NOMO-1 treated with dmso at 0.1 percent for 144 hours (cell line): ENCODE measurements around the gene SPTBN5.

ENCODE experiments used
- DNase-seq: peaks from one replicate; lab custom pipeline; 2025; ENCODE audit not compliant: unreplicated experiment; lab: John Stamatoyannopoulos, UW

SPTBN5 gene

GRCh38 chr15:41885321-41885720, 8.5 kb downstream of the SPTBN5 start:
- no peak for DNase-seq

- no peak for DNase-seq
These were observed 9.4 kb downstream of the SPTBN5 start for GRCh38 chr15:41884458-41884857.

DNA sequence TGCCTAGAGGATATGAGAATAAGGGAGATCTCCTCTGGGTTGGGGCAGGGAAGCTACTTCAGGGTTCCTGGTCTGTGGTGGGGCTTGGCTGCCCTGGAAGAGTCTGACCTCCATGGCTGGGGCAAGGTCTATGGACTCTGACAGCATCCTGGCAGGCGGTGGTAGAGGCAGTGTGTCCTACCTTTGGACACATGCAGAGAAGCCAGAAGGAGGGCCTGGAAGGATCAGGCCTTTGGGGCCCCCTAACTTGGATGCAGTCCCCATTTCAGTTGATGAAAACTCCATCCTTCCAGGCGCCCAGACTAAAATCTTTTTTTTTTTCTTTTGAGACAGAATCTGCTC, 10.4 kb downstream of the SPTBN5 start:
- DNase-seq = no peak

DNA sequence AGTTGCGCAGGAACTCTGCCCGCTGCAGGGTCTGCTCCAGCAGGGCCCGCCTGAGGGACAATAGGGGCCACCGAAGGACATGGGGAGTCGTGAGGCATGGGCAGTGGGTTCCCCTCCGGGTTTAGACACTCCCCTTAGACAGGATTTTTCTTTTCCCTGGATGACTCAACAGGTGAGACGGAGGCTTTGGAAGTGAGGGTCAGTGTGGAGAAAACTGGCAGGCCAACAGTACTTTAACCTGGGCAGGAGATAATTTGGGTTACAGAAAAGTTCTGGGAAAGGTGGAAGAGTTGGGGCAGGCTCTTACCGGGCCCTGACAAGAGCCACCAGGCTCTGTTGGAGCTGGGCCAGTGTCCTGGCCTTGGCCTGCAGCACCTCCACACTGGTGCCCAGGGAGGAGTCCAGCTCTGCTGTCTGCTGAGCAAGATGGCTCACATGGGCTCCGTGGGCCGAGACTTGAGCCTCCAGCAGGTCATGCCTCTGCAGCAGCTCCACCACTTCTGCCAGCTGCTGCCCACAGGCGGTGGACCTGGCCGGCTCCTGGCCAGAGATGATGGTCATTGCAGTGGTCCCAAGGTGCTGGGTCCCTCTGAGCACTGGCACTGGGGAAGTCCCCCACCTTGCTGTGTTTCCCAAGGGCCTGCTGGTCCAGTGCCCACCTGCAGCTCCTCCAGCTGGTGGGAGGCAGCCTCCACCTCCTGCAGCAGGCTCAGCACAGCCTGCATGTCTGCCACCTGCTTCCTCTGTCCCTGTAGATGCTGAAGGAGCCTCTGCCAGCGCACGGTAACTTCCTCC, 11.0 kb downstream of the SPTBN5 start:
- DNase-seq = no peak

- no peak for DNase-seq
These were observed 11.7 kb downstream of the SPTBN5 start for GRCh38 chr15:41881920-41882688.

GRCh38 chr15:41881550-41881919, 12.3 kb downstream of the SPTBN5 start:
- DNase-seq = no peak

- no peak for DNase-seq
These were observed 12.8 kb downstream of the SPTBN5 start for GRCh38 chr15:41881086-41881485.

DNA sequence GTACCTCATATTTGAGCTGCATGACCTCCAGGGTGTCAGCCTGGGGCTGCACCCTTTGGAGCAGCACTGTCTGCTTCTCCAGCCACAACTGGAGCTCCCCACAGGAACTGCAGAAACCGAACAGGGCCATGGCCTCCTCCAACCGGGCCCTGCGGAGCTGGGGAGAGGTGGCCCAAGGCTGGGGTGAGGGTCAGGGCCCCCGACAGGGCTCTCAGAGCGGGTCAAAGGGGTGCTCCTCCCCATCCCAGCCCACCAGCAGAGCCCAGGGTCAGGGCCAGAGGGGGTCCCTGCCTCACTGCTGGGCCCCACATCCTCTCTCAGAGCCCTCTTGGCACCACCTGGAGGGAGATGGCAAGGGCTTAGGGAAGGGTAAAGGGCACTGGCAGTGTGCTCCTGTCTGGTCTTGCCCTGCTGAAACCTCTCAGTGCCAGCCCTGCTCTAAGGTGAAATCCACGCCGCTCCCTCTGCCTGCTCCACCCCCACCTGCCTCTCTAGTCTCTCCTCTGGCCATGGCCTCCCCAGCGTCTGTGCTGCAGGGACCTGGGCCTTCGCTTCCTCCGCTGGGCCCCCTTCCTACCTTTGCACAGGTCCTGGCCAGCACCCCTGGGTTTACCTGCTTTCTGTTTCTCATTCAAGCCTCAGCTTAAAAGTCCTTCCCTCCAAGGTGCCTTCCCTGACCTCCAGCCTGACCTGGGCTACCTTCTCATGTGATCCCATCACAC, 13.5 kb downstream of the SPTBN5 start:
- DNase-seq = no peak

DNA sequence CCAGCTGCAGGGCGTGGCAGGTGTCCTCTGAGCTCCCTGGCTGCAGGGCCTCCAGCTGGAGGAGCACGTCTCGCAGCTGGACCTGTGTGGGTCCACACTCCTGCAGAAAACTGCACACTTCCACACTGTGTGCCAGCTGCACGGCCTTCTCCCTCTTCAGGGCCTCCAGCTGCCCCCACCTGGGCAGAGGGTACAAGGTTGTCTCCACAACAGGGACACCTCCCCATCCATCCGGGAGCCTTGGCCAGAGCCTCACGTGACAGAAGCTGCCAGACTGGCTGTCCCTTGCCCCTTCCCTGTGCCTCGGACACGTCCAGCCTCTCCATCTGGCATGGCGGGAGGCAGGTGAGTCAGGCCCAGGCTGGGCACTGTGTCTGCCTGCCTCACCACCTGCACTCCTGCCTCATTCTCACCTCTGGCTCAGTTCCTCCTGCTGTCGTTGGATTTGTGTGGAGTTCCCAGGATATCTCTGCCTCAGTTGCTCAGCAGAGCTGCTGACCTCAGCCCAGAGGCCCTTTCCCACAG, 14.5 kb downstream of the SPTBN5 start:
- DNase-seq = no peak

DNA sequence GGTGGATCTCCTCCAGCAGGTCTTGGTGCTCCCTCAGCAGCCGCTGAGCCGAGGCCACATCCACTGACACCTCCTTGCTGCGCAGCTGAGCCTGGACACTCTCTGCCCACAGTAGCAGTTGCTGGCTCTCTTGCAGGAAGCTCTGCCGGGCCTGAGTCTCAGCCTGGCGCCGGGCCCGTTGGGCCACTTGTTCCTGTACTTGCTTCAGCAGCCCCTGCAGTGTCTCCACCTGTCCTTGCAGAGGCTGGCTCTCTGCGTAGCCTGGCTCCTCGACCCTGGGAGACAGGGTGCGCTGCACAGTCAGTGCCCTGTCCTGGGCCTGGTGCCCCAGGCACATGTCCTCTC, 15.5 kb downstream of the SPTBN5 start:
- no peak for DNase-seq

DNA sequence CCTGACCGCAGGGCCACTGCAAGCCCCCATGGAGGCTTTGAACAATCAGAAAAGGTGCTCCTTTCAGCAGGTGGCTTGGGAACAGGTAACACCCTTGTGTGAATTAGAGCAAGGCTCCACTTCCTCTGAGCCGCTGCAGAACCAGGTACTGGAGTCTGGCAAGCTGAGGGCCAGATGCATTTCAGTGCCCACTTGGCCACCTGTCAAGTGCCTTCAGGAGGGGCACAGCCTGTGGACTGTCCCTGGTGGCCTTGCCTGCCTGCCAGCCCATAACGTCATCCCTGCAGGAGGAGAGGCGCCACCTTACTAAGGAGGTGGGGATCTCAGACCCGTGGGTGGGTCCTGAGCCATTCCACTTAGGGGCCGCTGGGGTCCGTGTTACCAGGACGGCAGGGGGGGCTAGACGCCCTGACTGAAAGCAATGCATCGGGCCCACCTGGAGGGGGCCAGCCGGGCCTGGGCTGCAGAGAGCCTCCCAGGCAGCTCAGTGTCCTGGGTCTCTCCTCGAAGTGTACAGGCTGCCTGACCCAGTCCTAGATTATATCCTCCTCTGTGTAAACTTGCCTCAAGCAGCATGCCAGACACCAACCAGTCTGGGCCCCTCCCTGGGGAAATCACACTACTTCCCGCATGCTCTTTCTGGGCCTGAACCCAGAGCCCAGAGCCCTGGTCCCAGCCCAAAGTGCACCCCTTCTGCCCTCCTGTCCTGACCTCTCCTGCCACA, 16.1 kb downstream of the SPTBN5 start:
- DNase-seq = no peak

DNA sequence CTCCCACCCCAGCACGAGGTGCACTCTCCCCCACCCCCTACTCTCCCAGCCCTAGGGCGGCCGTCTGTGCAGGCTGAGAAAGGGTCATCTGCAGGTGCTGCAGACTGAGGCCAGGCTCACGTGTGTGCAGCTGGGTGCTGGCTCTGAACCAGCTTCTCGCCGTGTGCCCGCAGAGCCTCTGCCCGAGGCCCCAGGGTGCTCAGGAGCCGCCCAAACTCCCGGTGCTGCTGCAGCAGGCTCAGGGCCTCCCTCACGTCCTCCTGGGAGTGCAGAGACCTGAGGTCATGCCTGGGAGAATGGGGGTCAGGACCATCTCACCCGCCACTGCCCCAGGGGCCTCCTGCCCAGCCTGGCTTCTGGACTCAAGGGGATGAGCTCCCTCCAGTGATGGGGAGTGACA, 17.2 kb downstream of the SPTBN5 start:
- DNase-seq = no peak

- no peak for DNase-seq
These were observed 17.8 kb downstream of the SPTBN5 start for GRCh38 chr15:41876007-41876406.

GRCh38 chr15:41874736-41875135, 19.1 kb downstream of the SPTBN5 start:
- no peak for DNase-seq

DNA sequence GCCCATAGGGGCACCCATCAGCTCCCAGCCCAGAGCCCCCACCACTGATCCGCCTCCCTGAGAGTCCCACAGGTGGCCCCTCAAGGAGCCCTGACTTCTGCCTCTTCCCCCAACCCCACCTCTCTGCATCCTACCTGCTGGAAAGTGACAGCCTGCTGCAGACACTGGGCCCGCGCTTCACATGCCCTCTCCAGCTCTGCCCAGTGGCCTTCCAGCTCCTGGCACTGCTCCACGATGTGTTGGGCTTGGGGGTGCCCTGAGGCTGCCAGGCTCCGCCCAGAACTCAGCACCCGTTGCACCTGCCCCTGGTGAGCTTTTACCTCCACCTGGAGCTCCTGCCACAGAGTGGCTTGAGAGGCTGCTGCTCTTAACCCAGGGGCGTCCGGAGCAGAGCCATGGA, 20.1 kb downstream of the SPTBN5 start:
- DNase-seq = no peak

GRCh38 chr15:41872166-41872747, 21.6 kb downstream of the SPTBN5 start:
- no peak for DNase-seq

DNA sequence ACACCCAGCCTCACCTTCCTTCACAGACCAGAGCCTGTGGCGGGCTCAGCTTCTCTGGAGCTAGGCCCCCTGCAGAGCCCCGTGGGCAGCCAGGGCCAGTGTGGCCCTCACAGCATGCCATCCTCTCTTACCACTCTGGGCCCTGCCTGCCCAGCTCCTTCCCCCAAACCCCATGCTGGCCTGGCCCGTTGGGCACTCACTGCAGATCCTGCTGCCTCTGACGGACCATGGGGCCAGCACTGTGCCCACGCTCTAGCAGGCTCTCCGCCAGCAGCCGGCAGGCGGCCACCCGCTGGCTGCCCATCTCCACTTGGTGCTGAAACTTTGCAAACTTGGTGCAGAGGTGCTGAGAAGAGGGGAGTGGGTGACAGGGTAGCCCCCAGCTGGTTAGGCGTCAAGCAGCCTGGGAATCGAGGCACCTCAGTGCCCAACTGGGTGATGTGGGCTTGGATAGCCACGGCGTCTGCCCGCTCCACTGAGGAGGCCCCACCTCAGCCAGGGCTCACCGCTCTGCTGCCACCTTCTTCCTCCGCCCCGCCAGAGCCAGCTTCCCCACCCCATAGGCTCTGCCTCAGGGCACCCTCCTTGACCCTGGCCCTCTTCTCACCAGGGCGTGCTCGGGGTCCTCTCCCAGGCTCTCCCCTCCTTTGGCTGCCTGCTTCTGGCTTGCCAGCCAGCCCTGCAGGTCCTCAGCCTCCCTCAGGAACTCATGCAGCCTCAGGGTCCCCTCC, 22.5 kb downstream of the SPTBN5 start:
- DNase-seq = no peak

DNA sequence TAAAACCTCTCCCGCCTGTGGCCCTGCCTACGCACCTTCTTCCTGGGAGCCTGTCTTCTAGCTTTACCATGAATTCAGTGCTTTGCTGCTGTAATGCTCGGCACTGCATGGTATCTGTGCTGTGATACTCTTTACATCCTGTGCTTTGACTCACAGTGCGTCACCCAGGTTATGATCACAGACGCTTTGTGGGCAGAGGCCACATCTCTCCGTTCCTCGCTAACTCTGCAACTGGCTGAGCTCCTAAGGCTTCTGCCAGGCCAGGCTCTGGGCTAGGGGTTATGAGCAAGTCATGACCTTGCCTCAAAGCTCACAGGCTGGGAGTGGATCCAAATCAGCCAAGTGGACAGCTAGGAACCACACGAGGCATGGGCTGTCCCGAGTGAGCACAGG, 23.2 kb downstream of the SPTBN5 start:
- no peak for DNase-seq

DNA sequence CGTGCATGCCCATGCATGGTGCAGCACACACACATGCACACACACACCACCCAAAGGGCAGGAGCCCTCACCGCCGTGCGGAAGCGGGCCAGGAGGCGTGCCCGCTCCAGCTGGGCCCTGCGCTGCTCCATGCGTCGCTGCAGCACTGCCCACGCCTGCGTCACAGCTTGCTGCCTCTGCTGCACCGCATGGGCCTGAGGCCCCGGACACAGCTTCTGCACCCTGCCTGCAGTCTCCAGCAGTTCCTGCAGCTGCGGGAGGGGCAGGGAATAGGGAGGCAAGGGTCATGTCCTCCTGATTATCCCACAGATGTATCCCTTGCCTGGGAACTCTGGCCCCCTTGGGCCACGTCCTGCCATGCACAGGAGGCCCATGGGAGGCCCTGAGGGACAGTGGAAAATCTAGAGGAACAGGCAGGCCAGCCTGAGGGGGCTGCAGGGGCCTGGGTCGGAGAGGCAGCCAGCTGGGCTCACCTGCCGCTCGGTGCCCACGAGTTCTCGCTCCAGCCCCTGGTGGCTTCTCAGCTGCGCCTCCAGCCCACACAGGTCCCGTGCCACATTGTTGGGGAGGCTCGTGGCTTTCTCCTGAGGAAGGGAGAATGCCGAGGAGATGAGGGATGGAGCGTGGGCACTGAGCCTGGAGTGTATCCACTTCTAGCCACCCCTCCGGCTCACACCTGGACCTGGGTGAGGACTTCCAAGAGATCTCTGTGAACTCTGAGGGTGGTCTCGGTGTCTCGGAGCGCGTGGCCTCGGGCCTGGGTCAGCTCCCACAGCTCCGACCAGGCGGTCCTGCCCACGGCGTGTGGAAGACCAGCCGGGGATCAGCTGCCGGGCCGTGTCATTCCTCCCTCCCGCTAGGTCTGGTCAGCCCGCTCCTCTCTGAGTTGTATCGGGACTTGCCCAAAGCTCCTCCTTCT, 23.8 kb downstream of the SPTBN5 start:
- DNase-seq = no peak
